BLaER1 (cell line): ENCODE measurements around the gene COPA.
A peak's percentile ranks its signal among the peaks of the same experiment; 100 is the strongest.
"Not testable (repeated sequence)": the region's sequence is repeated elsewhere in the genome, so short reads cannot be mapped to it uniquely, and the experiment has no call there.

Source experiments
- H3K27ac ChIP-seq: shearing (Covaris generic); formaldehyde crosslinking; 2 replicates; pipeline ENCODE4 v1.8.1; 2022
- H3K27me3 ChIP-seq: shearing (Covaris generic); formaldehyde crosslinking; 2 replicates; pipeline ENCODE4 v1.8.1; 2022
- H3K36me3 ChIP-seq: shearing (Covaris generic); formaldehyde crosslinking; 2 replicates; pipeline ENCODE4 v1.8.1; 2022
- H3K4me1 ChIP-seq: shearing (Covaris generic); formaldehyde crosslinking; 2 replicates; pipeline ENCODE4 v1.8.1; 2022
- H3K4me2 ChIP-seq: shearing (Covaris generic); formaldehyde crosslinking; 2 replicates; pipeline ENCODE4 v1.8.1; 2022
- H3K4me3 ChIP-seq: shearing (Covaris generic); formaldehyde crosslinking; 2 replicates; pipeline ENCODE4 v1.8.1; 2022
- H3K9ac ChIP-seq: shearing (Covaris generic); formaldehyde crosslinking; 2 replicates; pipeline ENCODE4 v1.8.1; 2022
- H3K9me3 ChIP-seq: shearing (Covaris generic); formaldehyde crosslinking; 2 replicates; pipeline ENCODE4 v1.8.1; 2022
- H4K20me1 ChIP-seq: shearing (Covaris generic); formaldehyde crosslinking; 2 replicates; pipeline ENCODE4 v1.8.1; 2022
- Cebpa-rat ChIP-seq: shearing (Covaris generic); IDR thresholded peaks from 2 replicates; pipeline ENCODE4 v1.8.1; 2022

The COPA gene

GRCh38 chr1:160300173-160300572 lies 42.9 kb downstream of the COPA start:
- Histone ChIP-seq H4K20me1 (no peaks in the 10 kb centered on the region), H3K9ac (no peak overlapping the region), H3K9me3 (no peaks in the 10 kb centered on the region), H3K4me1 (no peaks in the 10 kb centered on the region), H3K4me2 (no peak overlapping the region), H3K27ac (no peak overlapping the region), H3K27me3 (no peaks in the 10 kb centered on the region), H3K36me3 (peaks cover 91% of the 10 kb centered on the region), H3K4me3 (no peak overlapping the region)
- no peak for TF ChIP-seq Cebpa-rat

- no peak overlapping the region for H3K9ac ChIP-seq
- TF ChIP-seq Cebpa-rat = no peak
- H3K4me3 ChIP-seq = no peak overlapping the region
- peaks cover 11% of the 10 kb centered on the region; the same call in 1 of the 2 replicates for H4K20me1 ChIP-seq
- no peaks in the 10 kb centered on the region for H3K27me3 ChIP-seq
- H3K36me3 ChIP-seq = peaks cover 97% of the 10 kb centered on the region
- no peak overlapping the region for H3K27ac ChIP-seq
- H3K9me3 ChIP-seq = no peaks in the 10 kb centered on the region
- H3K4me1 ChIP-seq = peaks cover 5% of the 10 kb centered on the region; the same call in 1 of the 2 replicates
- no peak overlapping the region for H3K4me2 ChIP-seq
Observed at GRCh38 chr1:160296036-160296435, 47.0 kb downstream of the COPA start.

- H3K9me3 ChIP-seq = no peaks in the 10 kb centered on the region
- no peak for TF ChIP-seq Cebpa-rat
- H3K27me3 ChIP-seq = no peaks in the 10 kb centered on the region
- H3K36me3 ChIP-seq = peaks cover 100% of the 10 kb centered on the region
- H3K9ac ChIP-seq = no peak overlapping the region
- H4K20me1 ChIP-seq = peaks cover 11% of the 10 kb centered on the region; the same call in 1 of the 2 replicates
- no peak overlapping the region for H3K4me3 ChIP-seq
- H3K27ac ChIP-seq = no peak overlapping the region
- no peak overlapping the region for H3K4me2 ChIP-seq
- H3K4me1 ChIP-seq = peaks cover 5% of the 10 kb centered on the region; the same call in 1 of the 2 replicates
Observed at GRCh38 chr1:160293020-160293968, 49.8 kb downstream of the COPA start.

GRCh38 chr1:160291248-160292220 lies 51.5 kb downstream of the COPA start:
- Histone ChIP-seq H3K4me2 (no peak overlapping the region), H3K27me3 (no peaks in the 10 kb centered on the region), H3K27ac (no peak overlapping the region), H3K9ac (no peak overlapping the region), H3K4me3 (no peak overlapping the region), H3K9me3 (no peaks in the 10 kb centered on the region), H3K4me1 (peaks cover 5% of the 10 kb centered on the region; the same call in 1 of the 2 replicates), H4K20me1 (peaks cover 11% of the 10 kb centered on the region; the same call in 1 of the 2 replicates), H3K36me3 (peaks cover 87% of the 10 kb centered on the region)
- no peak for TF ChIP-seq Cebpa-rat

- not testable (repeated sequence) for H3K9me3 ChIP-seq
Observed at GRCh38 chr1:160287769-160288168, 55.3 kb downstream of the COPA start.

GRCh38 chr1:160285506-160285905 lies 57.5 kb downstream of the COPA start:
- Histone ChIP-seq H3K9me3 (no peaks in the 10 kb centered on the region), H3K9ac (no peak overlapping the region), H3K27me3 (no peaks in the 10 kb centered on the region), H3K4me3 (peak overlapping the region; percentile 90), H3K36me3 (peaks cover 55% of the 10 kb centered on the region), H4K20me1 (0 out of 2 replicates have a peak, but pooled peaks cover 5% of the 10 kb centered on the region), H3K27ac (no peak overlapping the region), H3K4me2 (peak overlapping the region; percentile 94), H3K4me1 (peaks cover 20% of the 10 kb centered on the region)
- no peak for TF ChIP-seq Cebpa-rat

More at GRCh38 chr1:160287769-160288168, 55.3 kb downstream of the COPA start:
- H3K4me1 ChIP-seq = peaks cover 25% of the 10 kb centered on the region
- H3K9ac ChIP-seq, H3K27me3 ChIP-seq, H3K4me2 ChIP-seq, H3K27ac ChIP-seq, H3K4me3 ChIP-seq: not testable (repeated sequence)
- H3K36me3 ChIP-seq = peaks cover 55% of the 10 kb centered on the region
- H4K20me1 ChIP-seq = peaks cover 16% of the 10 kb centered on the region; the same call in 1 of the 2 replicates

- H3K27me3 ChIP-seq = no peaks in the 10 kb centered on the region
- no peaks in the 10 kb centered on the region for H3K9me3 ChIP-seq
- H3K27ac ChIP-seq = peak within 1 kb of the TSS; percentile 85
- H3K4me1 ChIP-seq = peaks cover 20% of the 10 kb centered on the region
- no peak for TF ChIP-seq Cebpa-rat
- H3K36me3 ChIP-seq = peaks cover 55% of the 10 kb centered on the region
- 0 out of 2 replicates have a peak, but pooled peaks cover 5% of the 10 kb centered on the region for H4K20me1 ChIP-seq
- H3K4me3 ChIP-seq = peak within 1 kb of the TSS; percentile 90
- H3K9ac ChIP-seq = peak within 1 kb of the TSS; percentile 95
- peak within 1 kb of the TSS; percentile 94 for H3K4me2 ChIP-seq
Observed at GRCh38 chr1:160284782-160285344, 58.2 kb downstream of the COPA start, which contains the start of gene PEX19. Gene PEX19 (minus strand): TSS chr1:160285133. CDS start chr1:160285124, 9 bp downstream.

- H3K27ac ChIP-seq = peak overlapping the region; percentile 85
- 0 out of 2 replicates have a peak, but pooled peaks cover 5% of the 10 kb centered on the region for H4K20me1 ChIP-seq
- H3K4me2 ChIP-seq = peak overlapping the region; percentile 94
- no peak for TF ChIP-seq Cebpa-rat
- H3K27me3 ChIP-seq = no peaks in the 10 kb centered on the region
- H3K9me3 ChIP-seq = no peaks in the 10 kb centered on the region
- peaks cover 20% of the 10 kb centered on the region for H3K4me1 ChIP-seq
- peaks cover 55% of the 10 kb centered on the region for H3K36me3 ChIP-seq
- peak overlapping the region; percentile 95 for H3K9ac ChIP-seq
- H3K4me3 ChIP-seq = peak overlapping the region; percentile 90
Observed at GRCh38 chr1:160284220-160284781, 58.7 kb downstream of the COPA start.

GRCh38 chr1:160282807-160283206 lies 60.2 kb downstream of the COPA start:
- Histone ChIP-seq H3K9ac (no peak overlapping the region), H3K4me2 (no peak overlapping the region), H4K20me1 (0 out of 2 replicates have a peak, but pooled peaks cover 5% of the 10 kb centered on the region), H3K27me3 (no peaks in the 10 kb centered on the region), H3K27ac (no peak overlapping the region), H3K36me3 (peaks cover 57% of the 10 kb centered on the region), H3K4me3 (no peak overlapping the region), H3K4me1 (peaks cover 20% of the 10 kb centered on the region), H3K9me3 (no peaks in the 10 kb centered on the region)
- no peak for TF ChIP-seq Cebpa-rat
